SK-N-SH treated with all-trans-retinoic acid at 6 μM for 48 hours (cell line): ENCODE measurements around the gene CPTP.
A peak's percentile ranks its signal among the peaks of the same experiment; 100 is the strongest.

ENCODE experiments used
- ATAC-seq: fragments of 200-7000 bp; cut with Tn5 transposase; 3 replicates; pipeline ENCODE4 v1.9.1; 2020; ENCODE audit warnings: mild to moderate bottlenecking, moderate library complexity
- ARNTL ChIP-seq: fragments of 450-650 bp; formaldehyde crosslinking; IDR thresholded peaks from 2 replicates; pipeline ENCODE4 v1.5.0; 2020; ENCODE audit warnings: low read depth, mild to moderate bottlenecking, moderate library complexity, borderline replicate concordance
- BACH2 ChIP-seq: fragments of 250-450 bp; sonication (Bioruptor Pico); IDR thresholded peaks from 2 replicates; pipeline ENCODE4 v1.9.0; 2021; ENCODE audit warnings: mild to moderate bottlenecking, borderline replicate concordance
- CREB5 ChIP-seq: fragments of 250-450 bp; sonication (Bioruptor Pico); IDR thresholded peaks from 2 replicates; pipeline ENCODE4 v1.5.1; 2020; ENCODE audit warnings: low read depth, mild to moderate bottlenecking, moderate library complexity
- CSDC2 ChIP-seq: fragments of 250-450 bp; sonication (Bioruptor Pico); IDR thresholded peaks from 2 replicates; pipeline ENCODE4 v1.5.0; 2020; ENCODE audit warnings: mild to moderate bottlenecking, moderate library complexity
- GLIS3 ChIP-seq: fragments of 250-450 bp; sonication (Bioruptor Pico); IDR thresholded peaks from 2 replicates; pipeline ENCODE4 v1.5.0; 2020; ENCODE audit warnings: mild to moderate bottlenecking, moderate library complexity
- ISL1 ChIP-seq: fragments of 250-450 bp; sonication (Bioruptor Pico); IDR thresholded peaks from 2 replicates; pipeline ENCODE4 v2.1.2; 2022; ENCODE audit warnings: mild to moderate bottlenecking, moderate library complexity
- OSR1 ChIP-seq: fragments of 250-450 bp; sonication (Bioruptor Pico); IDR thresholded peaks from 2 replicates; pipeline ENCODE4 v1.8.0; 2022; ENCODE audit warnings: moderate library complexity, mild to moderate bottlenecking, inconsistent platforms
- PPARA ChIP-seq: fragments of 250-450 bp; sonication (Bioruptor Pico); IDR thresholded peaks from 2 replicates; pipeline ENCODE4 v1.5.0; 2020; ENCODE audit warnings: mild to moderate bottlenecking, borderline replicate concordance
- SNAI2 ChIP-seq: fragments of 250-450 bp; sonication (Bioruptor Pico); IDR thresholded peaks from 2 replicates; pipeline ENCODE4 v1.5.0; 2020; ENCODE audit warnings: mild to moderate bottlenecking, moderate library complexity
- TCF4 ChIP-seq: fragments of 250-450 bp; sonication (Bioruptor Pico); IDR thresholded peaks from 2 replicates; pipeline ENCODE4 v1.8.0; 2021; ENCODE audit warnings: mild to moderate bottlenecking, moderate library complexity, borderline replicate concordance
- TOX ChIP-seq: fragments of 250-450 bp; sonication (Bioruptor Pico); IDR thresholded peaks from 2 replicates; pipeline ENCODE4 v1.8.0; 2021; ENCODE audit warnings: mild to moderate bottlenecking, moderate library complexity, borderline replicate concordance
- ZC3H10 ChIP-seq: fragments of 250-450 bp; sonication (Bioruptor Pico); IDR thresholded peaks from 2 replicates; pipeline ENCODE4 v1.5.1; 2021; ENCODE audit warnings: mild to moderate bottlenecking, moderate library complexity
- ZFP3 ChIP-seq: fragments of 250-450 bp; sonication (Bioruptor Pico); IDR thresholded peaks from 2 replicates; pipeline ENCODE4 v1.5.0; 2020; ENCODE audit warnings: mild to moderate bottlenecking, moderate library complexity
- ZFP30 ChIP-seq: fragments of 450-650 bp; formaldehyde crosslinking; IDR thresholded peaks from 2 replicates; pipeline ENCODE4 v1.5.0; 2022; ENCODE audit warnings: mild to moderate bottlenecking, moderate library complexity
- ZNF70 ChIP-seq: fragments of 450-650 bp; formaldehyde crosslinking; IDR thresholded peaks from 2 replicates; pipeline ENCODE4 v1.5.0; 2020; ENCODE audit warnings: mild to moderate bottlenecking, moderate library complexity
- ZNF8 ChIP-seq: fragments of 450-650 bp; formaldehyde crosslinking; IDR thresholded peaks from 2 replicates; pipeline ENCODE4 v1.5.0; 2020; ENCODE audit warnings: mild to moderate bottlenecking, moderate library complexity
- TF ChIP-seq, protein P1 (sequence below): fragments of 250-450 bp; sonication (Bioruptor Pico); IDR thresholded peaks from 2 replicates; pipeline ENCODE4 v1.8.0; 2020; ENCODE audit warnings: mild to moderate bottlenecking, moderate library complexity, borderline replicate concordance
- TF ChIP-seq, protein P2 (sequence below): fragments of 250-450 bp; sonication (Bioruptor Pico); IDR thresholded peaks from 2 replicates; pipeline ENCODE4 v1.5.0; 2020; ENCODE audit warnings: mild to moderate bottlenecking, moderate library complexity
- TF ChIP-seq, protein P3 (sequence below): fragments of 250-450 bp; sonication (Bioruptor Pico); IDR thresholded peaks from 2 replicates; pipeline ENCODE4 v1.8.0; 2021; ENCODE audit warnings: low read depth, mild to moderate bottlenecking, moderate library complexity, borderline replicate concordance

The CPTP gene

GRCh38 chr1:1361982-1362423 is 37.4 kb downstream of the CPTP start:
- TF ChIP-seq ZC3H10 (CRISPR knock-in tag) (no peak), GLIS3 (CRISPR knock-in tag) (no peak), CSDC2 (CRISPR knock-in tag) (no peak), ZNF70 (no peak), ZNF8 (no peak), PPARA (CRISPR knock-in tag) (no peak), ZFP3 (CRISPR knock-in tag) (no peak), TCF4 (no peak), ARNTL (CRISPR knock-in tag) (no peak), CREB5 (no peak), SNAI2 (no peak), OSR1 (CRISPR knock-in tag) (no peak)
- TF ChIP-seq, protein P1, sequence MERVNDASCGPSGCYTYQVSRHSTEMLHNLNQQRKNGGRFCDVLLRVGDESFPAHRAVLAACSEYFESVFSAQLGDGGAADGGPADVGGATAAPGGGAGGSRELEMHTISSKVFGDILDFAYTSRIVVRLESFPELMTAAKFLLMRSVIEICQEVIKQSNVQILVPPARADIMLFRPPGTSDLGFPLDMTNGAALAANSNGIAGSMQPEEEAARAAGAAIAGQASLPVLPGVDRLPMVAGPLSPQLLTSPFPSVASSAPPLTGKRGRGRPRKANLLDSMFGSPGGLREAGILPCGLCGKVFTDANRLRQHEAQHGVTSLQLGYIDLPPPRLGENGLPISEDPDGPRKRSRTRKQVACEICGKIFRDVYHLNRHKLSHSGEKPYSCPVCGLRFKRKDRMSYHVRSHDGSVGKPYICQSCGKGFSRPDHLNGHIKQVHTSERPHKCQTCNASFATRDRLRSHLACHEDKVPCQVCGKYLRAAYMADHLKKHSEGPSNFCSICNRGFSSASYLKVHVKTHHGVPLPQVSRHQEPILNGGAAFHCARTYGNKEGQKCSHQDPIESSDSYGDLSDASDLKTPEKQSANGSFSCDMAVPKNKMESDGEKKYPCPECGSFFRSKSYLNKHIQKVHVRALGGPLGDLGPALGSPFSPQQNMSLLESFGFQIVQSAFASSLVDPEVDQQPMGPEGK (CRISPR knock-in tag): no peak
- TF ChIP-seq, protein P2, sequence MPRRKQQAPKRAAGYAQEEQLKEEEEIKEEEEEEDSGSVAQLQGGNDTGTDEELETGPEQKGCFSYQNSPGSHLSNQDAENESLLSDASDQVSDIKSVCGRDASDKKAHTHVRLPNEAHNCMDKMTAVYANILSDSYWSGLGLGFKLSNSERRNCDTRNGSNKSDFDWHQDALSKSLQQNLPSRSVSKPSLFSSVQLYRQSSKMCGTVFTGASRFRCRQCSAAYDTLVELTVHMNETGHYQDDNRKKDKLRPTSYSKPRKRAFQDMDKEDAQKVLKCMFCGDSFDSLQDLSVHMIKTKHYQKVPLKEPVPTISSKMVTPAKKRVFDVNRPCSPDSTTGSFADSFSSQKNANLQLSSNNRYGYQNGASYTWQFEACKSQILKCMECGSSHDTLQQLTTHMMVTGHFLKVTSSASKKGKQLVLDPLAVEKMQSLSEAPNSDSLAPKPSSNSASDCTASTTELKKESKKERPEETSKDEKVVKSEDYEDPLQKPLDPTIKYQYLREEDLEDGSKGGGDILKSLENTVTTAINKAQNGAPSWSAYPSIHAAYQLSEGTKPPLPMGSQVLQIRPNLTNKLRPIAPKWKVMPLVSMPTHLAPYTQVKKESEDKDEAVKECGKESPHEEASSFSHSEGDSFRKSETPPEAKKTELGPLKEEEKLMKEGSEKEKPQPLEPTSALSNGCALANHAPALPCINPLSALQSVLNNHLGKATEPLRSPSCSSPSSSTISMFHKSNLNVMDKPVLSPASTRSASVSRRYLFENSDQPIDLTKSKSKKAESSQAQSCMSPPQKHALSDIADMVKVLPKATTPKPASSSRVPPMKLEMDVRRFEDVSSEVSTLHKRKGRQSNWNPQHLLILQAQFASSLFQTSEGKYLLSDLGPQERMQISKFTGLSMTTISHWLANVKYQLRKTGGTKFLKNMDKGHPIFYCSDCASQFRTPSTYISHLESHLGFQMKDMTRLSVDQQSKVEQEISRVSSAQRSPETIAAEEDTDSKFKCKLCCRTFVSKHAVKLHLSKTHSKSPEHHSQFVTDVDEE: no peak
- ATAC-seq: 0 out of 3 replicates have a peak, but pooled peaks have one; percentile 2

DNA sequence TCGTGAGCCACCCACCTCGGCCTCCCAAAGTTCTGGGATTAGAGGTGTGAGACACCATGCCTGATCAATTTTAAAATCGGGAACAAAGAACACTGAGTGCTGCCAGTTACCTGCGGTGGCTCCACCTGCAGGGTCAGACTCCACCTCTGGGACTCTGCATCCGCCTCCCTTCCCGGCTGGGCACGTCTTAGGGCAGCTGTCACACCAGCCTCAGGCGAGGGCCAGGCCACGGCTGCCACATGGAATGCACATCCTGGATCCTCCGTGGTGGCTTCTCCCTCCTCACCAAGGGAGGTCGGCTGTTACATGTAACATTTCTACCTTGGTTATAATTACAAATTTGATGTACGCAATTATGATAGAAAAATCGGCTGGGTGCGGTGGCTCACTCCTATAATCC is 39.7 kb downstream of the CPTP start:
- ATAC-seq: no peak
- TF ChIP-seq, protein P3, sequence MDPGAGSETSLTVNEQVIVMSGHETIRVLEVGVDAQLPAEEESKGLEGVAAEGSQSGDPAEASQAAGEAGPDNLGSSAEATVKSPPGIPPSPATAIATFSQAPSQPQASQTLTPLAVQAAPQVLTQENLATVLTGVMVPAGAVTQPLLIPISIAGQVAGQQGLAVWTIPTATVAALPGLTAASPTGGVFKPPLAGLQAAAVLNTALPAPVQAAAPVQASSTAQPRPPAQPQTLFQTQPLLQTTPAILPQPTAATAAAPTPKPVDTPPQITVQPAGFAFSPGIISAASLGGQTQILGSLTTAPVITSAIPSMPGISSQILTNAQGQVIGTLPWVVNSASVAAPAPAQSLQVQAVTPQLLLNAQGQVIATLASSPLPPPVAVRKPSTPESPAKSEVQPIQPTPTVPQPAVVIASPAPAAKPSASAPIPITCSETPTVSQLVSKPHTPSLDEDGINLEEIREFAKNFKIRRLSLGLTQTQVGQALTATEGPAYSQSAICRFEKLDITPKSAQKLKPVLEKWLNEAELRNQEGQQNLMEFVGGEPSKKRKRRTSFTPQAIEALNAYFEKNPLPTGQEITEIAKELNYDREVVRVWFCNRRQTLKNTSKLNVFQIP (CRISPR knock-in tag): no peak
- no peak for TF ChIP-seq ZNF70
- TF ChIP-seq ZC3H10 (CRISPR knock-in tag): no peak
- TF ChIP-seq OSR1 (CRISPR knock-in tag): no peak
- TF ChIP-seq ZFP30: no peak
- TF ChIP-seq CSDC2 (CRISPR knock-in tag): no peak
- TF ChIP-seq, protein P2: no peak
- TF ChIP-seq ISL1 (CRISPR knock-in tag): no peak
- no peak for TF ChIP-seq ZFP3 (CRISPR knock-in tag)
- TF ChIP-seq, protein P1 (CRISPR knock-in tag): no peak
- no peak for TF ChIP-seq BACH2 (CRISPR knock-in tag)
- no peak for TF ChIP-seq ARNTL (CRISPR knock-in tag)
- no peak for TF ChIP-seq CREB5
- TF ChIP-seq TOX (CRISPR knock-in tag): no peak
